Endothelial cell of umbilical vein (primary cell): ENCODE measurements around the gene ST6GAL1. TPM values are rescaled to one million over a fixed set of nuclear protein-coding genes. Genes with fewer than 3 reads are reported as not detected.
A peak's percentile ranks its signal among the peaks of the same experiment; 100 is the strongest.

Experiments used
- BruUV-seq: library from RNA; stranded (reverse); fragments of 400-500 nt; replicated peaks from 2 replicates; lab custom pipeline; 2021; lab: Mats Ljungman, UMichigan
- CTCF ChIA-PET: fragments of 300-600, 350-600 bp; sonication (Branson Sonifier 250); formaldehyde crosslinking; loops from one replicate; lab custom pipeline; 2021; ENCODE audit warnings: antibody characterized with exemption, inconsistent platforms; lab: Charles Lee
- POLR2A ChIA-PET: fragments of 300-600, 350-600 bp; sonication (Branson Sonifier 250); formaldehyde crosslinking; loops from one replicate; lab custom pipeline; 2021; ENCODE audit warnings: antibody characterized with exemption, inconsistent platforms; lab: Charles Lee
- DNase-seq: peaks from one replicate; pipeline ENCODE4 v3.0.0-alpha.2; 2011; ENCODE audit warnings: low read depth, low spot score
- FAIRE-seq: peaks from 2 replicates; lab custom pipeline; 2011; peaks lifted over from hg19 to GRCh38; lab: Jason Lieb, UNC
- H2AFZ ChIP-seq: 2 replicates; pipeline ENCODE4 v1.6.0; 2012; ENCODE audit warnings: low read depth, low read length, control low read depth, inconsistent platforms
- H3K27ac ChIP-seq: 2 replicates; pipeline ENCODE4 v1.5.1; 2011; ENCODE audit warnings: low read depth, mild to moderate bottlenecking, control low read depth, low read length, moderate library complexity; ENCODE audit not compliant: insufficient read depth
- H3K27me3 ChIP-seq, 2 experiments: 2 replicates each; pipeline versions ENCODE4 v1.6.0 to v1.6.1; 2011; ENCODE audit warnings: low read length in 2 of 2, mixed read lengths in 1 of 2; ENCODE audit not compliant: control insufficient read depth in 2 of 2, insufficient read depth in 2 of 2
- H3K36me3 ChIP-seq, 2 experiments: 2 replicates in 1 of 2; 3 replicates in 1 of 2; pipeline ENCODE4 v1.5.1; 2011; ENCODE audit warnings: low read length in 2 of 2, mild to moderate bottlenecking in 1 of 2, moderate library complexity in 1 of 2; ENCODE audit not compliant: control insufficient read depth in 2 of 2, insufficient read depth in 2 of 2; ENCODE audit errors: extremely low read depth in 1 of 2
- H3K4me1 ChIP-seq: 3 replicates; pipeline ENCODE4 v1.5.1; 2011; ENCODE audit warnings: mild to moderate bottlenecking, low read length; ENCODE audit not compliant: control insufficient read depth, insufficient read depth; ENCODE audit errors: extremely low read depth
- H3K4me2 ChIP-seq: 2 replicates; pipeline ENCODE4 v1.6.1; 2011; ENCODE audit warnings: low read length, control low read depth, mixed read lengths; ENCODE audit not compliant: insufficient read depth
- H3K4me3 ChIP-seq, 3 experiments: fragments of 200-600 bp in 1 of 3; sonication (generic), shearing (Covaris generic) in 1 of 3; replicated peaks in 1 of 3; 2 replicates each; pipeline ENCODE4 v1.5.1; 2011 to 2016; ENCODE audit warnings: control low read depth in 3 of 3, low read length in 3 of 3, mild to moderate bottlenecking in 2 of 3, inconsistent platforms in 1 of 3, low read depth in 1 of 3, moderate library complexity in 1 of 3; ENCODE audit not compliant: insufficient read depth in 1 of 3
- H3K79me2 ChIP-seq: 2 replicates; pipeline ENCODE4 v1.6.0; 2012; ENCODE audit warnings: low read length, inconsistent platforms; ENCODE audit not compliant: control insufficient read depth, insufficient read depth
- H3K9ac ChIP-seq: replicated peaks from 2 replicates; pipeline ENCODE3; 2011; ENCODE audit warnings: low read length, control low read depth; ENCODE audit not compliant: insufficient read depth; ENCODE audit errors: extremely low read depth
- H3K9me1 ChIP-seq: replicated peaks from 3 replicates; pipeline ENCODE4 v1.6.0; 2011; ENCODE audit warnings: mild to moderate bottlenecking, low read length; ENCODE audit not compliant: control insufficient read depth, insufficient read depth; ENCODE audit errors: extremely low read depth
- H3K9me3 ChIP-seq: replicated peaks from 2 replicates; pipeline ENCODE4 v1.5.1; 2012; ENCODE audit warnings: low read length, inconsistent platforms; ENCODE audit not compliant: control insufficient read depth, insufficient read depth
- H4K20me1 ChIP-seq: replicated peaks from 2 replicates; pipeline ENCODE3; 2011; ENCODE audit warnings: mild to moderate bottlenecking, low read length; ENCODE audit not compliant: control insufficient read depth, insufficient read depth; ENCODE audit errors: extremely low read depth
- EZH2 ChIP-seq: IDR thresholded peaks from 2 replicates; pipeline ENCODE4 v1.6.1; 2012; ENCODE audit warnings: borderline replicate concordance, low read depth, mild to moderate bottlenecking, moderate library complexity, low read length, inconsistent platforms; ENCODE audit not compliant: severe bottlenecking
- FOS ChIP-seq: IDR thresholded peaks from 2 replicates; pipeline ENCODE4 v1.6.1; 2011; ENCODE audit warnings: mild to moderate bottlenecking, low read length, moderate library complexity, borderline replicate concordance; ENCODE audit not compliant: insufficient read depth
- GATA2 ChIP-seq: IDR thresholded peaks from 2 replicates; pipeline ENCODE4 v1.7.0; 2011; ENCODE audit warnings: low read depth, mild to moderate bottlenecking, moderate library complexity, mixed read lengths, low read length; ENCODE audit not compliant: insufficient read length, insufficient read depth
- JUN ChIP-seq: IDR thresholded peaks from 2 replicates; pipeline ENCODE4 v1.6.1; 2011; ENCODE audit warnings: borderline replicate concordance, low read depth; ENCODE audit not compliant: insufficient read length, insufficient read depth
- MYC ChIP-seq: IDR thresholded peaks from one replicate; pipeline ENCODE4 v1.6.1; 2011; ENCODE audit warnings: mild to moderate bottlenecking, low read depth, low read length
- POLR2A ChIP-seq: IDR thresholded peaks from 2 replicates; pipeline ENCODE4 v1.6.1; 2012; ENCODE audit warnings: low read depth, mild to moderate bottlenecking, control low read depth, low read length
- POLR2AphosphoS5 ChIP-seq: IDR thresholded peaks from 2 replicates; pipeline ENCODE4 v1.6.1; 2012; ENCODE audit warnings: low read depth, mild to moderate bottlenecking, control low read depth, low read length, moderate library complexity; ENCODE audit not compliant: insufficient read depth
- dilution Hi-C: fragments of 300-500 bp; cut with MboI; formaldehyde crosslinking; loops from one replicate; pipeline ENCODE4 v1.15.0; 2019; ENCODE audit warnings: low sequenced_read_pairs; ENCODE audit not compliant: extremely low pct_ligation_motif_present
- intact Hi-C: fragments of 100-400 bp; cut with micrococcal nuclease; formaldehyde crosslinking; loops from one replicate; pipeline ENCODE4 v1.10.0; 2022
- polyA plus RNA-seq, 4 experiments: library from polyadenylated mRNA; depleted of rRNA in 3 of 4; stranded (reverse) in 3 of 4; unstranded in 1 of 4; fragments of >200 nt; gene quantifications; 2 replicates each; pipeline versions ENCODE4 v1.2.1 to v1.2.3, GENCODE V29; 2011 to 2012; ENCODE audit warnings: missing spikeins in 1 of 4
- total RNA-seq: library from RNA; stranded (reverse); gene quantifications from 2 replicates; pipeline ENCODE4 v1.2.3, GENCODE V29; 2021
- TF ChIP-seq, protein P1 (sequence below), 2 donors: IDR thresholded peaks; 1 replicate in 1 of 2; 2 replicates in 1 of 2; pipeline ENCODE4 v1.5.1; 2011; ENCODE audit warnings: low read length in 2 of 2, mild to moderate bottlenecking in 2 of 2, moderate library complexity in 2 of 2, control low read depth in 1 of 2, inconsistent platforms in 1 of 2, low read depth in 1 of 2; ENCODE audit not compliant: insufficient read depth in 1 of 2; ENCODE audit errors: extremely low read depth in 1 of 2
- TF ChIP-seq, protein P2 (sequence below): IDR thresholded peaks from 2 replicates; pipeline ENCODE4 v1.6.1; 2011; ENCODE audit not compliant: insufficient read depth, insufficient read length

ST6GAL1 gene
- total and polyA plus RNA-seq, 2 donors (not counting 3 experiments of a cell fraction or from before 2014, with no cell fraction given), result 63.9 to 101 TPM

DNA sequence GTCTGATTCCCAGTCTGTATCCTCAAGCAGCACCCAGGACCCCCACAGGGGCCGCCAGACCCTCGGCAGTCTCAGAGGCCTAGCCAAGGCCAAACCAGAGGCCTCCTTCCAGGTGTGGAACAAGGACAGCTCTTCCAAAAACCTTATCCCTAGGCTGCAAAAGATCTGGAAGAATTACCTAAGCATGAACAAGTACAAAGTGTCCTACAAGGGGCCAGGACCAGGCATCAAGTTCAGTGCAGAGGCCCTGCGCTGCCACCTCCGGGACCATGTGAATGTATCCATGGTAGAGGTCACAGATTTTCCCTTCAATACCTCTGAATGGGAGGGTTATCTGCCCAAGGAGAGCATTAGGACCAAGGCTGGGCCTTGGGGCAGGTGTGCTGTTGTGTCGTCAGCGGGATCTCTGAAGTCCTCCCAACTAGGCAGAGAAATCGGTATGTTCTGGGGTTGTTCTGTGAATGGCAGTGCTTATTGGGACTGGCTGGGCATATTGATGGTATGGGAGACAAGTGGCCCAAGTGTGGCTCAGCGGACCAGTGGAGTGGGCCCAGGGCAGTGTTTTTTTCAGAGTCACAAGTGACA lies 112.6 kb downstream of the ST6GAL1 start:
- dilution Hi-C loops (no loop called here), intact Hi-C loops (no loop called here)
- TF ChIP-seq EZH2 (no peak), FOS (no peak), POLR2A (no peak), MYC (no peak), JUN (no peak), POLR2AphosphoS5 (no peak), GATA2 (no peak)
- TF ChIP-seq, protein P1, sequence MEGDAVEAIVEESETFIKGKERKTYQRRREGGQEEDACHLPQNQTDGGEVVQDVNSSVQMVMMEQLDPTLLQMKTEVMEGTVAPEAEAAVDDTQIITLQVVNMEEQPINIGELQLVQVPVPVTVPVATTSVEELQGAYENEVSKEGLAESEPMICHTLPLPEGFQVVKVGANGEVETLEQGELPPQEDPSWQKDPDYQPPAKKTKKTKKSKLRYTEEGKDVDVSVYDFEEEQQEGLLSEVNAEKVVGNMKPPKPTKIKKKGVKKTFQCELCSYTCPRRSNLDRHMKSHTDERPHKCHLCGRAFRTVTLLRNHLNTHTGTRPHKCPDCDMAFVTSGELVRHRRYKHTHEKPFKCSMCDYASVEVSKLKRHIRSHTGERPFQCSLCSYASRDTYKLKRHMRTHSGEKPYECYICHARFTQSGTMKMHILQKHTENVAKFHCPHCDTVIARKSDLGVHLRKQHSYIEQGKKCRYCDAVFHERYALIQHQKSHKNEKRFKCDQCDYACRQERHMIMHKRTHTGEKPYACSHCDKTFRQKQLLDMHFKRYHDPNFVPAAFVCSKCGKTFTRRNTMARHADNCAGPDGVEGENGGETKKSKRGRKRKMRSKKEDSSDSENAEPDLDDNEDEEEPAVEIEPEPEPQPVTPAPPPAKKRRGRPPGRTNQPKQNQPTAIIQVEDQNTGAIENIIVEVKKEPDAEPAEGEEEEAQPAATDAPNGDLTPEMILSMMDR (IDR thresholded peaks at IDR 0.05; ENCODE audit: extremely low read depth in 1 of 2, insufficient read depth in 1 of 2, low read depth in 1 of 2, low read length in 2 of 2), result no peak
- TF ChIP-seq, protein P2, sequence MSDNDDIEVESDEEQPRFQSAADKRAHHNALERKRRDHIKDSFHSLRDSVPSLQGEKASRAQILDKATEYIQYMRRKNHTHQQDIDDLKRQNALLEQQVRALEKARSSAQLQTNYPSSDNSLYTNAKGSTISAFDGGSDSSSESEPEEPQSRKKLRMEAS, result no peak
- Histone ChIP-seq H3K4me3 (no peak overlapping the region), H4K20me1 (no peaks in the 10 kb centered on the region), H3K36me3 (peaks cover 11 to 28% of the 10 kb centered on the region in 2 experiments), H3K27ac (no peak overlapping the region), H3K9me3 (no peaks in the 10 kb centered on the region), H3K27me3 (no peaks in the 10 kb centered on the region), H3K79me2 (peaks cover 3% of the 10 kb centered on the region), H2AFZ (no peak overlapping the region), H3K4me2 (no peak overlapping the region), H3K9me1 (no peaks in the 10 kb centered on the region), H3K9ac (no peak overlapping the region), H3K4me1 (peaks cover 41% of the 10 kb centered on the region)
- ChIA-PET POLR2A (no interaction called here), CTCF (interaction anchor here (2.3 kb wide), 1 partner anchor 194 kb away, joined by 7 read pairs; no protein-coding TSS in a partner anchor)
- no peak for DNase-seq
- TSS peak; percentile 43 for BruUV-seq
- no peak for FAIRE-seq
